Heart left ventricle (tissue), 13 donors: ENCODE results near the gene CXCL16.

ENCODE experiments used
- POLR2A ChIP-seq, 2 donors: fragments of 450-650 bp; IDR thresholded peaks; one replicate each; pipeline ENCODE4 v1.6.1; 2017; ENCODE audit warnings: antibody characterized with exemption in 2 of 2, mild to moderate bottlenecking in 2 of 2, moderate library complexity in 2 of 2
- TF ChIP-seq, protein P1 (sequence below), 12 donors: fragments of 200-600 bp; sonication (generic) in 4 of 12; IDR thresholded peaks; one replicate each; pipeline versions ENCODE4 v1.5.0 to v1.8.0; 2018 to 2022; ENCODE audit warnings: antibody characterized with exemption in 12 of 12, mild to moderate bottlenecking in 5 of 12
- donor health status: ischemic (EF 13 %, LVEDD 7.1; RV severe dilation, severe dysfunction).
- donor health status: DM: no; HTN: yes; CAD: no.
- donor health status: DM: no; HTN: no; CAD: no.
- donor health status: ischemic (EF 25% LVEDD 6.9; RV normal size, moderate dysfunction).
- donor health status: ischemic (EF 25% LVEDD 5.7; RV mildly dilated, moderate dysfunction).
- donor health status: ischemic (EF 35%, LVEDD 5.7; RV mildly dilated, moderate dysfunction).
- donor health status: nonischemic (EF 11% LVEDD 7.7; RV severe dilation, severe dysfunction).
- donor health status: DM: yes; HTN: yes; CAD: no.
- donor health status: PGD.
- donor health status: ischemic (EF 29% LVEDD 5.4; RV normal size, mild dysfunction).
- donor health status: nonischemic (EF 23%, LVEDD 6.1; RV moderate dilation, normal function).

DNA sequence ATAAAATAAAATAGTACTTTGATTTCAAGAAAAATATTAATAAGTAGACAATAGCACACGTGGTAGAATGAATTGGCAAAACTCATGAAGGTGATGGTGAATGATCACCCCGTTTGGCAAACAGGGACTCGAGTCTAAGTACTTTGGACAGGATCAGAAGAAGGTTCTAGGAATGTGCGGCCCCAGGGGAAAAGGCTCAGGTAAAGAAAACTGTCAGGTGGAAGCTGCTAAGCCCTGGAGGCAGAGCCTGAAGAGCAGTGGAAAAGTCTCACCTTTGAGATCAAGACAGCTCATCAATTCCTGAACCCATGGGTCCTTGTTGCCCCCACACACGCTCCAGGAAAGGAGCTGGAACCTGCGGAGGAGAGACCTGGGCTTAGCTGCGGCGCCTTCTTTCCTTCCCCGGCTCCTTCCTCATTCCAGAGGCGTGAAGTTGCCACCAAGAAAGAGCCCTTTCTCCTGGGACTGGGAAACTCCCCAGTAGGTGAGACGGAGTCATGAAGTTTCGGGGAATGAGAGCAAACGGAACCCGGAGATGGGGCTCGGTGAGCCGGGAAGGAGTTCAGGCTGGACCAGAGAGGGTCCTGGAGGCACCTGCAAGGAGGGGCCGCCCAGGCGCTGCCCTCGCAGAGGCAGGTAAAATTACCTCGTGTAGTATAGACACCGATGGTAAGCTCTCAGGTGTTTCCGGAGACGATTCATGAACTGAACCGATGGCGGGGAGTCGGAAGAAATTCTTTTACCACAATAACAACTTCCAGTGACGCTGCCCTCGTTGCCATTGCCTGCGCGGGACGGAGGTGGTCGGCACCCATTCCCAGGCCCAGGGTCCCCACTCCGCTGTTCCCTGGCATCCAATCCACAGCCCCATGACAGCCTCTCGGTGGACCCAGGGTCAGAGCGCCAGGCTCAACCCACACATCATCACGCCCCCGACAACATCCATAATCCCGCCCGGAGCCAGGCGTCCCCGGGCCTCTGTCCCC is 1.3 kb downstream of the CXCL16 start:
- TF ChIP-seq, protein P1, sequence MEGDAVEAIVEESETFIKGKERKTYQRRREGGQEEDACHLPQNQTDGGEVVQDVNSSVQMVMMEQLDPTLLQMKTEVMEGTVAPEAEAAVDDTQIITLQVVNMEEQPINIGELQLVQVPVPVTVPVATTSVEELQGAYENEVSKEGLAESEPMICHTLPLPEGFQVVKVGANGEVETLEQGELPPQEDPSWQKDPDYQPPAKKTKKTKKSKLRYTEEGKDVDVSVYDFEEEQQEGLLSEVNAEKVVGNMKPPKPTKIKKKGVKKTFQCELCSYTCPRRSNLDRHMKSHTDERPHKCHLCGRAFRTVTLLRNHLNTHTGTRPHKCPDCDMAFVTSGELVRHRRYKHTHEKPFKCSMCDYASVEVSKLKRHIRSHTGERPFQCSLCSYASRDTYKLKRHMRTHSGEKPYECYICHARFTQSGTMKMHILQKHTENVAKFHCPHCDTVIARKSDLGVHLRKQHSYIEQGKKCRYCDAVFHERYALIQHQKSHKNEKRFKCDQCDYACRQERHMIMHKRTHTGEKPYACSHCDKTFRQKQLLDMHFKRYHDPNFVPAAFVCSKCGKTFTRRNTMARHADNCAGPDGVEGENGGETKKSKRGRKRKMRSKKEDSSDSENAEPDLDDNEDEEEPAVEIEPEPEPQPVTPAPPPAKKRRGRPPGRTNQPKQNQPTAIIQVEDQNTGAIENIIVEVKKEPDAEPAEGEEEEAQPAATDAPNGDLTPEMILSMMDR (IDR thresholded peaks at IDR 0.05), result no peak
- TF ChIP-seq POLR2A (IDR thresholded peaks at IDR 0.05), result no peak
